Mononuclear cell (primary cell): Measurements from ENCODE around the gene CCS. TPM values are rescaled to one million over a fixed set of nuclear protein-coding genes. Genes with fewer than 3 reads are reported as not detected.
A peak's percentile ranks its signal among the peaks of the same experiment; 100 is the strongest.
"Not testable (repeated sequence)": the region's sequence is repeated elsewhere in the genome, so short reads cannot be mapped to it uniquely, and the experiment has no call there.

Experiments
- H3K27me3 ChIP-seq: 2 replicates; pipeline ENCODE4 v1.6.0; 2011; ENCODE audit warnings: low read length, control low read depth; ENCODE audit not compliant: insufficient read depth
- H3K4me1 ChIP-seq: 2 replicates; pipeline ENCODE4 v1.5.1; 2011; ENCODE audit warnings: mild to moderate bottlenecking, low read length, control low read depth; ENCODE audit not compliant: insufficient read depth
- H3K4me3 ChIP-seq: 2 replicates; pipeline ENCODE4 v1.5.1; 2011; ENCODE audit warnings: mild to moderate bottlenecking, low read length, moderate library complexity
- H3K9me3 ChIP-seq: 2 replicates; pipeline ENCODE4 v1.5.1; 2011; ENCODE audit warnings: low read depth, mild to moderate bottlenecking, control low read depth, low read length
- total RNA-seq: library from RNA; depleted of rRNA; stranded (reverse); fragments of >200 nt; gene quantifications from one replicate; pipeline ENCODE4 v1.2.3, GENCODE V29; 2012

Gene CCS
- total RNA-seq, 1 donor = 10.7 TPM

GRCh38 chr11:66569076-66569475 is 23.9 kb upstream of the CCS start:
- peaks cover 14% of the 10 kb centered on the region for H3K4me1 ChIP-seq
- no peaks in the 10 kb centered on the region for H3K9me3 ChIP-seq
- H3K4me3 ChIP-seq = no peak overlapping the region
- peaks cover 9% of the 10 kb centered on the region for H3K27me3 ChIP-seq

DNA sequence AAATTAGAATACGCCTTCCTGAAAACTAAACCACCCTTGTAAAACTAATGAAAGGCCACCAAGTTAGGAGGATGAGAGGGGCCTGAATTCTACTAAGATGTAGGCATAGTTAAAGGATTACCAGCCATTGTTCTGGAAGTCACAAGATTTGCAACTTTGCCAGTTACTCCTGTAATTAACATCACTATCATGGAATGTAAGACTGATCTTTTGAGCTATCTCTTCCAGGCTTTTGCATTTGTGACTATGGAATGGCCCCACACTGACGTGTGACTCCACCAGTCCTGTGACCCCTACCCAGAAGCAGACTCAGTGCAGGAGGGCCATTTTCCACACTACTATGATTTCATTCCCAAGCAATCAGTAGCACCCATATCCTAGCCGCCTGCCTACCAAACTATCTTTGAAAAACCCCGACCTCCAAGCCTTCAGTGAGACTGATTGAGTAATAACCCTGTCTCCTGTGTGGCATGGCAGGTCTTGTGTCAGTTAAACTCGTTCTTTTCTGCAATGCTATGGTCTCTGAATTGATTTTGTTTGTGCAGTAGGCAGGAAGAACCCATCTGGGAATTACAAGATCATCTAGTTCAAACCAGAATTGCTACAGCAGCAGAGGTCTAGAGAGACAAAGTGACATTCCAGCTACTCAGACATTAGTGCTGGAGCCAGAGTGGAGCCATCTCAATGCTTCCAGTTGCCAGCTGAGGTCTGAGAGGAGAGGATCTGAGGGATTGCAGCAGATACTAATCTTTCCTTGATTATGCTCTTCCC is 22.7 kb upstream of the CCS start:
- Histone ChIP-seq H3K27me3 (peaks cover 9% of the 10 kb centered on the region), H3K9me3 (no peaks in the 10 kb centered on the region), H3K4me3 (no peak overlapping the region), H3K4me1 (peaks cover 14% of the 10 kb centered on the region)

DNA sequence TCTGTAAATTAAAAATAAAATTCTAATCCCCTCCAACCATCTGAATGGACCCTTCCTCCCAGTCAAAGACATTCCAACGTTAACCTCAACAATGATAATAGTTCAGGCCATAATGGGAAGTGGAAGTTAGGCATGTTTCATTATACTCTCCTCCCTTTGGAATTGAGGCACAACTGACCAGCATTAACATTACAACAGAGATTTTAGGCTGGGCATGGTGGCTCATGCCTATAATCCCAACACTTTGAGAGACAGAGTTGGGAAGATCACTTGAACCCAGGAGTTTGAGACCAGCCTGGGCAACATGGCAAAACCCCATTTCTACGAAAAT is 22.2 kb upstream of the CCS start:
- Histone ChIP-seq H3K27me3 (peaks cover 9% of the 10 kb centered on the region), H3K9me3 (no peaks in the 10 kb centered on the region), H3K4me1 (peaks cover 14% of the 10 kb centered on the region), H3K4me3 (no peak overlapping the region)

DNA sequence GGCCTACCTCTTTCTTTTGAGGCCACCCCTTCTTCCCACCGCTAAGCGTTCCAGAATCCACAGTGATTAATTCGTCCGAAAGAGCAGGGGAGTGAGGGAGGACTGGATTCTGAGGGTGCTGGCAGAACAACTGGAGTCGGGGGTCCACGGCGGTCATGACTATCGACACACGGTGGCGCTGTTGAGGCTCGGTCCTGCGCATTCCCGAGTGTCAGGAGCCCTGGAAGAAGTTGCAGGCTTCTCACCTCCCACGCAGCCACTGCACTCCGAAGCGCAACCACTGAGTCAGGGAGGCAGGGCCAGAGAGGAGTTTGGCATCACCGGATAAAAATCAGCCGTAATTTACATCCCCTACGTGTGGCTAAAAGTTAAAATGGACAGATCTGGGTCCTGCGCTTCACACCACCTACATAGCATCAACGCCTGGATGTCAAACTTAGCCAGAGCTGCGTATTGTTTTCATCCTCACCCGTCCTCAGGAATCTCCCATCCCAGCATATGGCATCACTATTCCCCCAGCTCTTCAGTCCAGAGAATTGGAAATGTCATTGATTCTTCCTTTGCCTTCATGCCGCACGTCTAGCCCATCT is 13.9 kb upstream of the CCS start:
- Histone ChIP-seq H3K4me3 (no peak overlapping the region), H3K9me3 (no peaks in the 10 kb centered on the region), H3K4me1 (peaks cover 6% of the 10 kb centered on the region), H3K27me3 (no peaks in the 10 kb centered on the region)

GRCh38 chr11:66580803-66581202 is 12.2 kb upstream of the CCS start:
- no peaks in the 10 kb centered on the region for H3K9me3 ChIP-seq
- H3K4me3 ChIP-seq = no peak overlapping the region
- H3K4me1 ChIP-seq = peaks cover 6% of the 10 kb centered on the region
- no peaks in the 10 kb centered on the region for H3K27me3 ChIP-seq

GRCh38 chr11:66581261-66581660 is 11.7 kb upstream of the CCS start:
- no peaks in the 10 kb centered on the region for H3K9me3 ChIP-seq
- no peaks in the 10 kb centered on the region for H3K27me3 ChIP-seq
- H3K4me1 ChIP-seq = peaks cover 6% of the 10 kb centered on the region
- H3K4me3 ChIP-seq = no peak overlapping the region

DNA sequence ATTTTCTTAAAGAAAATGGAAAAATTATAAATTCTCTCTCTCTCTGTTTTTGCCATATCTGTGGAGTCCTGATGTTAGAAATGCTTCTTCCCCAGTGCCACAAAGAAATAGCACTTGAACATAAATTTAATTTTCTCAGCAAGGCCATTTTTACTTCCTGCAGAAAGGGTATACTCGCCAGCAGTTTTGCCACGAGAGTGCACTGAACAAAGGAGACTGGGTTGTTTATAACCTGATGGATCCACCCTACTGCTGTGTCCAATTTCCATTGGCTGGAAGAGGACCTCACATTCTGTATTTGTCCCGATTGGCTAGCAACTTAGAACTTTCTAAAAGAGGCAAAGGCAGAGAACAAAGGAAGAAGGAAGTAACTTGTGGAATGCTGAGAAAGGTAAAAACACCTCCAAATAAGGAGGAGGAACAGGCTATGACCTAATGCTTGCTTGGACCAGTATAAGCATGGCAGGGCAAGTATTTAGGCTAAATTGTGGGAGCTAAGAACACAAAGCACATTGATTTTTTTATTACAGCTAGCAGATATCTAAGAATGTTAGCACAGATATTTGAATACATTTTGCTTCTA is 10.3 kb upstream of the CCS start:
- not testable (repeated sequence) for H3K27me3 ChIP-seq, H3K4me1 ChIP-seq, H3K4me3 ChIP-seq, H3K9me3 ChIP-seq

DNA sequence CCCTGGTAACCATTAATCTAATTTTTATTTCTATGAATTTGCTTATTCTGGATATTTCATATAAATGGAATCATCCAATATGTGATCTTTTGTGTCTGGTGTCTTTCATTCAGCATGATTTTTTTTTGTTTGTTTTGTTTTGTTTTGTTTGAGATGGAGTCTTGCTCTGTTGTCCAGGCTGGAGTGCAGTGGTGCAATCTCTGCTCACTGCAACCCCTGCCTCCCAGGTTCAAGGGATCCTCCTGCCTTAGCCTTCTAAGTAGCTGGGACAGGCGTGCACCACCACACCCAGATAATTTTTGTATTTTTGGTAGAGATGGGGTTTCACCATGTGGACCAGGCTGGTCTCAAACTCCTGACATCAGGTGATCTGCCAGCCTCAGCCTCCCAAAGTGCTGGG is 7.5 kb upstream of the CCS start:
- H3K27me3 ChIP-seq, H3K4me1 ChIP-seq, H3K9me3 ChIP-seq, H3K4me3 ChIP-seq: not testable (repeated sequence)

DNA sequence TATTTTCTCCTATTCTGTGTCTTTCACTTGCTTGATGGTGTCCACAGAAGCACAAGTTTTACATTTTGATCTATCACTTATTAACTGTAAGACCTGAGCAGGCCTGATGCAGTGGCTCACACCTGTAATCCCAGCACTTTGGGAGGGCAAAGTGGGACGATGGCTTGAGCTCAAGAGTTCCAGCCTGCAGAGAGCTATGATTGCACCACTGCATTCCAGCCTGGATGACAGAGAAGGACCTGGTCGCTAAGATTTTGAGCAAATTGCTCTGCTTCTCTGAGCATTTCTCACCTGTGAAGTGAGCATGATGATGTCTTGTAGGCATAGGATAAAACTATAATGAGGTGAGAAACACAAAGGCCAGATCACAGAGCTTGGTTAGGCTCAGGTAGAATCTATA is 6.8 kb upstream of the CCS start:
- Histone ChIP-seq H3K27me3 (no peaks in the 10 kb centered on the region), H3K9me3 (no peaks in the 10 kb centered on the region), H3K4me3 (no peak overlapping the region), H3K4me1 (no peaks in the 10 kb centered on the region)

GRCh38 chr11:66589315-66589714 is 3.7 kb upstream of the CCS start:
- not testable (repeated sequence) for H3K9me3 ChIP-seq, H3K27me3 ChIP-seq, H3K4me3 ChIP-seq
- peaks cover 18% of the 10 kb centered on the region for H3K4me1 ChIP-seq

GRCh38 chr11:66589996-66590675 is 2.8 kb upstream of the CCS start:
- H3K9me3 ChIP-seq = no peaks in the 10 kb centered on the region
- no peaks in the 10 kb centered on the region for H3K27me3 ChIP-seq
- no peak overlapping the region for H3K4me3 ChIP-seq
- peaks cover 23% of the 10 kb centered on the region for H3K4me1 ChIP-seq

GRCh38 chr11:66591175-66591574 is 1.8 kb upstream of the CCS start:
- H3K9me3 ChIP-seq = no peaks in the 10 kb centered on the region
- no peaks in the 10 kb centered on the region for H3K27me3 ChIP-seq
- H3K4me3 ChIP-seq = no peak overlapping the region
- H3K4me1 ChIP-seq = peaks cover 23% of the 10 kb centered on the region

GRCh38 chr11:66593303-66593635 is 284 bp downstream of the CCS start:
- H3K9me3 ChIP-seq = no peaks in the 10 kb centered on the region
- H3K4me1 ChIP-seq = peaks cover 23% of the 10 kb centered on the region
- H3K27me3 ChIP-seq = no peaks in the 10 kb centered on the region
- peak overlapping the region; percentile 57 for H3K4me3 ChIP-seq

DNA sequence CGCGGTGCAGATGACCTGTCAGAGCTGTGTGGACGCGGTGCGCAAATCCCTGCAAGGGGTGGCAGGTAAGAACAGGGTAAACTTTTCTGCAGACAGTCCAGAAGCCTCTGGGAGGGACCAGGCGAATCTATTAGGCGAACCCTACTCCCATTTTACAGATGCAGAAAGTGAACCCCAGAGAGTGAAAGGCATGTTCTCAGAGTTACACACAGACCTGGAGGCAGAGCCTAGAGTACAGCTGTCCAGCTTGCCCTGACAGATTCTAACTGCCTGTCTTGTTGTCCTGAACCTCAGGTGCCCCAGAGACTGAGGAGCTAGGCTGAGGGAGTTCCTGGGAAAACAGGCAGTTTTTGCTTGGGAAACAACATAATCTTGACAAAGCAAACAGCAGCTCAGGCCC is 665 bp downstream of the CCS start:
- H3K4me1 ChIP-seq = peaks cover 23% of the 10 kb centered on the region
- H3K27me3 ChIP-seq = no peaks in the 10 kb centered on the region
- H3K4me3 ChIP-seq = peak overlapping the region; percentile 57
- H3K9me3 ChIP-seq = no peaks in the 10 kb centered on the region

DNA sequence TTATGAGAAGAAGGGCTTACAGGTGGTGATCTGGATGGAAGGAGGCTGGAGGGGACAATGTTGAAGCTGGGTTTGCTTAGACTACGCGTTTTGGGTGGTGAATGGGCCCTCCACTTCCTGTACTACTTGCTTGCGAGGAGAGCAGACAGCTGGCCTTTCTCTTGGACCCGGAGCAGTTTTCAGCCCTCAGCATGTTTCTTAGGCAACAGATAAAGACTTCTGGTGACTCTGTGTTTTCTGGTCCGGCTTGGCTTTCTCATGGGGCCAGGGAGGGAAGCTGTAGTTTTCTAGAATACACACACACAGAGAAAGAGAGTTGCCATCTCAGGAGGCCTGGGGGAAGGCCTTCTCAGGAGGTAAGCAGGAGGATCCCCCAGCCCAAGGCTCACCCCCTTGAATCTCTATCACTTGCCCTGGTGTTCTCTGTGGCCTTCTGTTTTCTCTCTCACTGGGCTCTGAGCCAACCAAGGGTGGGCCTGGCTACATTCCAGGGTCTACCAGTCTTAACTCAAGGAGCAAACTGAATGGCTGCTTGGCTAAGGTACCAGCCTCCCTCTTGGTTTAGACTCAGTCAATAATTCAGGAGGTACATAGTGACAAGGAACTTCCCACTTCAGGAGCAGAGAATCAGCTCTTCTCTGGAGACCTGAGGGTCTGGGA is 2.4 kb downstream of the CCS start:
- Histone ChIP-seq H3K9me3 (no peaks in the 10 kb centered on the region), H3K4me1 (peaks cover 27% of the 10 kb centered on the region), H3K4me3 (no peak overlapping the region), H3K27me3 (no peaks in the 10 kb centered on the region)
